GM12891 (cell line): ENCODE data around the gene EFNA3.

Experiments
- POLR2A ChIP-seq: IDR thresholded peaks from 2 replicates; pipeline ENCODE4 v1.6.1; 2011; ENCODE audit warnings: low read depth, low read length, control low read depth
- POLR2AphosphoS5 ChIP-seq: IDR thresholded peaks from 2 replicates; pipeline ENCODE4 v1.6.1; 2011; ENCODE audit warnings: low read depth, low read length, control low read depth

DNA sequence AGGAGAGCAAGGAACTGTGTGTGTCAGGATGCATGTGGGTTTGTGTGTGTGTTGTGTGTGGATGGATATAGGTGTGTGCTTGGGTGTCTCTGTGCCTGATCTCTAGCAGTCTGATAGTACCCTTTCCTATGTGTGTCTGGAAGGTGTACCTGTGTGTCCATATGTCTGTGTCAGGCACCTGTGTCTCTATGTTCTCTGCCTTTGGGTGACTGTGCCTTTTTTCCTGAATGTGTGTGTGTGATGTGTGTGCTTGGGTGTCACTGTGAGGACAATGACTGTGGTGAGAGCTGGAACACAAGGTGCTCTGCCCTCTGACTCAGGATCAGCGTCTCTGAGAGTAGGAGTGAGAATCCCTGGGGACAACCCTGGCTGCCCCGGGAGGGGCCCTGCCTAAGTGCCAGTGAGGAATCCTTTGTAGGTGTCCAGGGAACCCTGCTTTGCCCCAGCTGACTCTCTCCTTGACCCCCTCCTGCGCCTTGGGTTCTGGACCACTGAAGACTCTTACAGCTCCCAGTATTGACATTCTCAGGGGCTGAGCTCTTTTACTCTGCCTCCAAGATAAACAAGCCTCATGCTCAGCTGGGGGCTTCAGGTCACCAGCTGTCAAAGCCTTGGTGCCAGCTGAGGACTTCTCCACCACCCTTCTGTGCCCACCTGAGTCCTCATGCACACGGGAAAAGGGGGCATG is 735 bp upstream of the EFNA3 start:
- no peak for TF ChIP-seq POLR2AphosphoS5
- TF ChIP-seq POLR2A: no peak
